ENCODE results near the gene USP48.
"Not testable (repeated sequence)": the region's sequence is repeated elsewhere in the genome, so short reads cannot be mapped to it uniquely, and the experiment has no call there.

The USP48 gene

GRCh38 chr1:21782868-21783678 is at the start of gene USP48:
Gene USP48 (minus strand): TSS chr1:21783149. CDS start chr1:21782957, 192 bp downstream.
- FAIRE-seq: no peak

GRCh38 chr1:21831454-21831970 is 48.6 kb upstream of the USP48 start:
- FAIRE-seq: no peak

GRCh38 chr1:21830792-21831453 is 48.0 kb upstream of the USP48 start:
- FAIRE-seq: no peak

GRCh38 chr1:21829294-21829693 is 46.3 kb upstream of the USP48 start:
- FAIRE-seq: no peak

- FAIRE-seq: no peak
These were observed 45.7 kb upstream of the USP48 start for GRCh38 chr1:21828506-21829210.

GRCh38 chr1:21828075-21828474 is 45.1 kb upstream of the USP48 start:
- no peak for FAIRE-seq

- no peak for FAIRE-seq
These were observed 44.3 kb upstream of the USP48 start for GRCh38 chr1:21827141-21827679.

GRCh38 chr1:21826694-21827093 is 43.7 kb upstream of the USP48 start:
- FAIRE-seq: not testable (repeated sequence)

- FAIRE-seq: no peak
These were observed 42.4 kb upstream of the USP48 start for GRCh38 chr1:21825393-21825792.

- no peak for FAIRE-seq
These were observed 42.0 kb upstream of the USP48 start for GRCh38 chr1:21824926-21825325.

GRCh38 chr1:21823980-21824702 is 41.2 kb upstream of the USP48 start:
- FAIRE-seq: no peak

GRCh38 chr1:21823206-21823979 is 40.4 kb upstream of the USP48 start:
- no peak for FAIRE-seq

GRCh38 chr1:21822349-21822748 is 39.4 kb upstream of the USP48 start:
- FAIRE-seq: no peak

- no peak for FAIRE-seq
These were observed 38.6 kb upstream of the USP48 start for GRCh38 chr1:21821385-21822019.

GRCh38 chr1:21820597-21821232 is 37.8 kb upstream of the USP48 start:
- no peak for FAIRE-seq

- FAIRE-seq: no peak
These were observed 35.7 kb upstream of the USP48 start for GRCh38 chr1:21818656-21819055.

GRCh38 chr1:21816602-21817302 is 33.8 kb upstream of the USP48 start:
- no peak for FAIRE-seq

- no peak for FAIRE-seq
These were observed 32.9 kb upstream of the USP48 start for GRCh38 chr1:21815724-21816321.

GRCh38 chr1:21814981-21815582 is 32.1 kb upstream of the USP48 start:
- FAIRE-seq: no peak
